K562 (cell line): ENCODE data around the gene ROBO1. TPM values are rescaled to one million over a fixed set of nuclear protein-coding genes. Genes with fewer than 3 reads are reported as not detected.

ENCODE experiments used
- ATAC-seq: fragments of 200-7000 bp; cut with Tn5 transposase; 3 replicates; pipeline ENCODE4 v1.9.1; 2020; ENCODE audit warnings: moderate library complexity
- BruUV-seq: library from RNA; stranded (reverse); fragments of 400-500 nt; replicated peaks from 2 replicates; lab custom pipeline; 2021; lab: Mats Ljungman, UMichigan
- CTCF ChIA-PET: fragments of 300-600 bp; formaldehyde crosslinking; extraction: SDS; loops from one replicate; lab custom pipeline; 2021; ENCODE audit warnings: low intra/inter-chr PET ratio; lab: Yijun Ruan, JAX
- POLR2A ChIA-PET: fragments of 300-600, 350-650 bp; sonication (Branson Sonifier 250); formaldehyde crosslinking; extraction: SDS; loops from one replicate; lab custom pipeline; 2021; ENCODE audit warnings: antibody characterized with exemption, inconsistent platforms; lab: Yijun Ruan, JAX
- DNase-seq, 4 experiments: peaks; one replicate each; pipeline versions ENCODE4 v3.0.0 to v3.0.0-alpha.2; 2011 to 2018; ENCODE audit warnings: low spot score in 3 of 4, mixed read lengths in 3 of 4; ENCODE audit errors: extremely low read depth in 1 of 4
- FAIRE-seq: peaks from 2 replicates; lab custom pipeline; 2011; peaks lifted over from hg19 to GRCh38; lab: Jason Lieb, UNC
- H2AFZ ChIP-seq: 2 replicates; pipeline ENCODE4 v1.6.0; 2011; ENCODE audit warnings: low read depth, low read length, control low read depth, inconsistent platforms
- H3K27ac ChIP-seq: fragments of 200-600 bp; 3 replicates; pipeline ENCODE4 v1.8.0; 2011; ENCODE audit warnings: low read depth, mild to moderate bottlenecking, control low read depth, inconsistent platforms, low read length, moderate library complexity, mixed read lengths; ENCODE audit errors: extremely low read depth
- H3K27me3 ChIP-seq, 2 experiments: fragments of 300-600 bp in 1 of 2; 2 replicates in 1 of 2; 3 replicates in 1 of 2; pipeline versions ENCODE4 v1.6.0 to v1.8.0; 2011; ENCODE audit warnings: inconsistent platforms in 2 of 2, low read length in 2 of 2, mild to moderate bottlenecking in 1 of 2, mixed read lengths in 1 of 2, moderate library complexity in 1 of 2; ENCODE audit not compliant: control insufficient read depth in 2 of 2, insufficient read depth in 2 of 2
- H3K36me3 ChIP-seq: fragments of 300-600 bp; 3 replicates; pipeline ENCODE4 v1.8.0; 2011; ENCODE audit warnings: mild to moderate bottlenecking, low read length, inconsistent platforms; ENCODE audit not compliant: control insufficient read depth, insufficient read depth
- H3K4me1 ChIP-seq, 2 experiments: fragments of 200-600 bp in 1 of 2; replicated peaks in 1 of 2; 2 replicates in 1 of 2; 3 replicates in 1 of 2; pipeline versions ENCODE4 v1.5.1 to v1.8.0; 2011; ENCODE audit warnings: inconsistent platforms in 2 of 2, low read length in 2 of 2, mild to moderate bottlenecking in 1 of 2, mixed read lengths in 1 of 2, moderate library complexity in 1 of 2; ENCODE audit not compliant: control insufficient read depth in 2 of 2, insufficient read depth in 2 of 2
- H3K4me2 ChIP-seq: 2 replicates; pipeline ENCODE4 v1.6.1; 2011; ENCODE audit warnings: low read length, control low read depth, inconsistent platforms, mixed read lengths; ENCODE audit not compliant: insufficient read depth
- H3K4me3 ChIP-seq: fragments of 200-600 bp; sonication (generic), shearing (Covaris generic); 2 replicates; pipeline ENCODE4 v1.5.1; 2016; ENCODE audit warnings: control low read depth, inconsistent platforms
- H3K79me2 ChIP-seq: fragments of 200-600 bp; 3 replicates; pipeline ENCODE4 v1.8.0; 2011; ENCODE audit warnings: low read length, inconsistent platforms; ENCODE audit not compliant: control insufficient read depth, insufficient read depth
- H3K9ac ChIP-seq, 2 experiments: 2 replicates each; pipeline versions ENCODE4 v1.6.0 to v1.6.1; 2011; ENCODE audit warnings: low read depth in 2 of 2, low read length in 2 of 2, control low read depth in 1 of 2, inconsistent platforms in 1 of 2, mild to moderate bottlenecking in 1 of 2, mixed read lengths in 1 of 2; ENCODE audit not compliant: insufficient read depth in 1 of 2
- H3K9me1 ChIP-seq: one replicate; pipeline ENCODE4 v1.6.0; 2011; ENCODE audit warnings: inconsistent platforms, mild to moderate bottlenecking, low read length, moderate library complexity; ENCODE audit not compliant: control insufficient read depth, insufficient read depth
- H3K9me3 ChIP-seq: replicated peaks from 2 replicates; pipeline ENCODE4 v1.5.1; 2011; ENCODE audit warnings: low read depth, low read length, inconsistent platforms; ENCODE audit not compliant: control insufficient read depth, insufficient read depth
- H4K20me1 ChIP-seq: replicated peaks from 2 replicates; pipeline ENCODE4 v1.6.1; 2011; ENCODE audit warnings: low read length, inconsistent platforms, mixed read lengths; ENCODE audit not compliant: control insufficient read depth, insufficient read depth
- E2F5 ChIP-seq: sonication (generic); formaldehyde crosslinking; IDR thresholded peaks from 2 replicates; pipeline ENCODE4 v1.8.0; 2022; ENCODE audit warnings: mild to moderate bottlenecking, missing genetic modification reagents
- ETS1 ChIP-seq: conservative IDR thresholded peaks from 2 replicates; pipeline ENCODE4 v1.6.1; 2011; ENCODE audit warnings: low read depth, mild to moderate bottlenecking, low read length; ENCODE audit not compliant: control insufficient read depth
- FOXA3 ChIP-seq, 2 experiments: fragments of 450-650 bp in 1 of 2; sonication (generic) in 1 of 2; formaldehyde crosslinking; IDR thresholded peaks in 1 of 2; conservative IDR thresholded peaks in 1 of 2; 2 replicates each; pipeline versions ENCODE4 v1.4.0 to v1.8.0; 2020 to 2022; ENCODE audit warnings: mild to moderate bottlenecking in 2 of 2, missing genetic modification reagents in 1 of 2
- NFE2 ChIP-seq: IDR thresholded peaks from 2 replicates; pipeline ENCODE4 v1.6.1; 2014; ENCODE audit warnings: antibody characterized with exemption, low read depth
- POLR2H ChIP-seq: IDR thresholded peaks from 2 replicates; pipeline ENCODE4 v1.6.1; 2016; ENCODE audit warnings: missing genetic modification characterization, low read depth, mild to moderate bottlenecking, control low read depth, missing compliant biosample characterization, moderate library complexity
- SIN3B ChIP-seq: fragments of 450-650 bp; IDR thresholded peaks from 2 replicates; pipeline ENCODE4 v1.6.1; 2017; ENCODE audit warnings: low read depth, mild to moderate bottlenecking, moderate library complexity
- SMAD2 ChIP-seq: fragments of 150-350 bp; IDR thresholded peaks from 2 replicates; pipeline ENCODE4 v1.6.1; 2014; ENCODE audit warnings: low read depth, mild to moderate bottlenecking, low read length
- TAF1 ChIP-seq: IDR thresholded peaks from 2 replicates; pipeline ENCODE4 v1.6.1; 2011; ENCODE audit warnings: mild to moderate bottlenecking, low read length, moderate library complexity; ENCODE audit not compliant: insufficient read depth, control insufficient read depth, severe bottlenecking; ENCODE audit errors: extremely low read depth
- TCF3 ChIP-seq: sonication (generic); formaldehyde crosslinking; IDR thresholded peaks from 2 replicates; pipeline ENCODE4 v1.4.0; 2020; ENCODE audit warnings: mild to moderate bottlenecking, missing genetic modification reagents
- WGBS: fragments of 100-300 bp; shearing (Covaris generic); methylation state at CpG from one replicate; pipeline ENCODE4 v1.1.6; 2016; ENCODE audit warnings: low coverage, mixed read lengths; ENCODE audit not compliant: insufficient coverage; ENCODE audit errors: missing lambda C conversion rate; 5-methylcytosine and 5-hydroxymethylcytosine counted together
- in situ Hi-C: fragments of 300-500 bp; cut with MboI; formaldehyde crosslinking; loops from 4 replicates; pipeline ENCODE4 v1.15.0; 2018; ENCODE audit warnings: inconsistent platforms, mixed read lengths
- intact Hi-C: fragments of 100-400 bp; cut with micrococcal nuclease; formaldehyde crosslinking; loops from 2 replicates; pipeline ENCODE4 v1.14.2; 2022
- polyA plus RNA-seq, 8 experiments: library from polyadenylated mRNA; depleted of rRNA in 4 of 8; stranded (reverse) in 5 of 8; unstranded in 3 of 8; fragments of >200 nt; fragmentation: Nextera tagmentation in 2 of 8; fragmentation: Illumina TruSeq in 1 of 8; extraction: Ambion mirVana in 2 of 8; extraction: Trizol in 1 of 8; gene quantifications; 2 replicates each; pipeline versions ENCODE4 v1.2.1 to v1.2.3, GENCODE V29; 2011 to 2014; ENCODE audit warnings: inconsistent platforms in 1 of 8, missing spikeins in 1 of 8
- total RNA-seq, 7 experiments: library from RNA; depleted of rRNA in 6 of 7; stranded (reverse); fragments of >200 nt in 6 of 7; fragmentation: Illumina TruSeq in 2 of 7; extraction: Trizol in 2 of 7; gene quantifications; 2 replicates each; pipeline versions ENCODE4 v1.2.1 to v1.2.3, GENCODE V29; 2011 to 2021; ENCODE audit warnings: low replicate concordance in 1 of 7

The ROBO1 gene
- total and polyA plus RNA-seq, 9 of the 15 experiments (the other 6 are each of a cell fraction or from before 2014, with no cell fraction given): 0.01 to 0.53 (median 0.17) TPM; not detected in 5

GRCh38 chr3:79148786-79149185 lies 619.0 kb downstream of the ROBO1 start:
- no TSS peak for BruUV-seq

More at GRCh38 chr3:79148786-79149185, 619.0 kb downstream of the ROBO1 start:
- Histone ChIP-seq H3K4me1 (no peaks in the 10 kb centered on the region), H3K9me3 (no peaks in the 10 kb centered on the region), H3K9me1 (no peaks in the 10 kb centered on the region), H3K4me3 (no peak overlapping the region), H3K36me3 (no peaks in the 10 kb centered on the region)
- CTCF ChIA-PET: no interaction called here
- intact Hi-C loops (no loop called here), in situ Hi-C loops (no loop called here)
- no peak for FAIRE-seq
- no peak for ATAC-seq
- no peak for DNase-seq
- TF ChIP-seq FOXA3 (CRISPR knock-in tag; conservative IDR thresholded peaks at IDR 0.05 in 1 of 2, IDR thresholded peaks at IDR 0.05 in 1 of 2) (no peak), TAF1 (no peak), SIN3B (no peak), TCF3 (CRISPR knock-in tag) (no peak), SMAD2 (no peak), POLR2H (tag) (no peak), NFE2 (no peak), ETS1 (no peak), E2F5 (CRISPR knock-in tag) (no peak)
- TF ChIP-seq, all 486 proteins: peak for 0
- Histone ChIP-seq H2AFZ (no peak overlapping the region), H4K20me1 (no peaks in the 10 kb centered on the region), H3K27me3 (no peaks in the 10 kb centered on the region), H3K4me2 (no peak overlapping the region), H3K27ac (no peak overlapping the region), H3K9ac (no peak overlapping the region), H3K79me2 (no peaks in the 10 kb centered on the region)
- 0% methylated on average over 2 of the region's 2 CpGs for WGBS
- POLR2A ChIA-PET: no interaction called here
